NCI-H1092 treated with DMSO at 0.1 percent for 48 hours (cell line): ENCODE measurements around the gene PITPNC1.

Source experiments
- DNase-seq: peaks from one replicate; lab custom pipeline; 2025; lab: John Stamatoyannopoulos, UW

PITPNC1 gene

GRCh38 chr17:67733449-67733848 is 356.4 kb downstream of the PITPNC1 start:
- no peak for DNase-seq

- DNase-seq: no peak
These were observed 360.1 kb downstream of the PITPNC1 start for GRCh38 chr17:67737145-67737544.

GRCh38 chr17:67742025-67742424 is 364.9 kb downstream of the PITPNC1 start:
- no peak for DNase-seq
